GM19238 (cell line): ENCODE results near the gene MBD5.

Source experiments
- DNase-seq: peaks from one replicate; pipeline ENCODE4 v3.0.0; 2011; ENCODE audit warnings: low spot score; ENCODE audit not compliant: insufficient read length

The MBD5 gene

DNA sequence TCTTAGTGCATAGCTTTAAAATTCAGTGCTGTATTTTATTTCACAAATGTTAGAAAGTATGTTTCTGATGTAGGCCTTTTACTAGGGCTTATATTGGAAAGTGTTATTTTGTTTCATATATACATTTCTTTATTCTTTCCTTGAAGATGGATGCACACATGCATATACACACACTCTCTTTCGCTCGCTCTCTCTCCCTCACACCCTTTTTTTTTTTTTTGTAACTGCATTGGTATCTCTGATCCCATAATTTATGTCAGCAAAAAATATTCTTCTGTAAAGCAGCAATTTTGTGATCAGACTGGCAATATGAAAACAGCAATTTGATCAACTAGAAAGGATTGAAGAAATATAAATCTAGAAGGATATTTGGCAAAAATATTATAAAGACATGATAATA is 2.0 kb downstream of the MBD5 start:
- DNase-seq: no peak

DNA sequence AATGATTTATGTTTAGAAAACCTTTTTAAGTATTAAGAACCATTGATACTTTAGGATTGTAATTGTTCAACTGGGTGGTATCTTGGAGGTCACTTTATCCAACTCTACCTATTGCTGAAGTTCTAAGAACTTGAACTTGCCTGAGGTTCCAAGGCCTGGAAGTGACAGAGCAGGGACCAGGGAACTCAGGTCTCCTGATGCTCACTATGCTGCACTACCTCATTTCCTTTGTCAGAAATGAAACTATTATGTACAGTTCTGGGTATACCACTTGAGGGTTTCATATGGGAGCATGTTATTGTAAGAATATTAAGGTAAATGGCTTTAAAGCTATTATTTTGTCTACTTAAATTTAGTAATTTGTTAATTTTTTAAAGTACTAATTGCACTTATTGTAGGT is 3.0 kb downstream of the MBD5 start:
- DNase-seq: no peak

DNA sequence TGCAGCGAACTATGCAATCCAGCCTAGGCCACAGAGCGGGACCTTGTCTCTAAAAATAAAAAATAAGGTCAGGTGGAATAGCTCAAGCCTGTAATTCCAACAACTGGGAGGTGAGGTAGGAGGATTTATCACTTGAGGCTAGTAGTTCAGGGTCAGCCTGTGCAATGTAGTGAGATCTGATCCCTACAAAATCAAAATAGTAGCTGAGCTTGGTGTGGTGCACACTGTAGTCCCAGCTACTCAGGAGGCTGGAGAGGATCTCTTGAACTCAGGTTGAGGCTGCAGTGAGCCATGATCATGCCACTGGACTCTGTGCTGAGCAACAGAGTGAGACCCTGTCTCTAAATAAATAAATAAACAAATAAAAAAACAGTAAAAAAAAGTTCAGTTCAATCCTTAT is 5.7 kb downstream of the MBD5 start:
- DNase-seq: no peak

DNA sequence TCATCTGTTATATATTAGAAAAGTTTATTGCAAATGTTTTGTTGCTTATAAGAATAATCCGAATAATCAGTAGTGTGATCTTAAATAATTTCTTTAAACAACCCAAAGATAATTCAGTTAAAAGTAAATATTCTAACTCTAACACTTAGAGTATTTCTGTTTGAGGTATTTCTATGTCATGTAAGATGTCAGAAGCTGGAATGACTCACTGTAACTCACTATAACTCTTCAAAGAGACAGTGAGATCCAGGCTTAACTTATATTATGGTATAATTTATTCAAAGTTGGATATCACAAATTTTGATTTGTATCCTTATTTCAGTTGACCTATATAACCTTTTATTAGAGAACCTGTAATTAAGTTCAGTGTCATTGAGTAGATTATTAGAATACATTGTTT is 6.9 kb downstream of the MBD5 start:
- no peak for DNase-seq

DNA sequence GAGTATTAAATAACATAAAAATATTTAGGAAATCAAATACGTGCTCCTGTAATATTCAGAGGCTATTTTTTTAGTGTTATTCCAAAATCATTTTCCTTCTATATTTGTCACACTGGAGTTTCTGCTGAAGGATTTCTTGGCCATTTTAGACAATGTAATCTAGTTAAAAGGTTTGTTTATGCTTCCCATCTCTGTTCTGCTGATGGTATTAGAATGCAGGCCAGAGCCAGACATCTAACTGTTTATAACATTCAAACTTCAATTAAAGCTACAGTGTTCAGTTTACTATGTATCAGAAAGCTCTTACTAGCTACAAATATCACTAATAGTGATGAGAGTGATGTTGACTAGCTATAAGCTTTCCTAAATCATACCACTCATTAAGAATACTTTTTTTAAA is 7.9 kb downstream of the MBD5 start:
- DNase-seq: no peak

DNA sequence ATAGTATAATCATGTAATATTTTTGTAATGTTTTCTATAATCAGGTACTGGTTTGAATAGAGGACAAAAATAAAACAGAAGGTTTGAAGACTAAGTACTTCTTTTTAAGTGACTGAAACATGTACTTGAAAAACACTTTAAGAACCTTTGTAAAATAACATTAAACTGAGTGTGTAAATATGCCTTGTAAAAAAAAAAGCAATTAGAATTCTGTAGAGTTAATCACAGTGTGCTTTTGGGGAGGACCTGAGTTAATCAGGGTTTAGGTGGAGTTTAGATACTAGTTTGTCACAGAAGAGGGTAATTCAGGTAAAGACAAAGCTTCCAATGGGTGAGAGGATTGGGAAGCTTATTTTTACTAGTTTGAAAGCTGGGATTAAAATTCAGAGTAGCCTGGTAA is 10.3 kb downstream of the MBD5 start:
- DNase-seq: no peak

DNA sequence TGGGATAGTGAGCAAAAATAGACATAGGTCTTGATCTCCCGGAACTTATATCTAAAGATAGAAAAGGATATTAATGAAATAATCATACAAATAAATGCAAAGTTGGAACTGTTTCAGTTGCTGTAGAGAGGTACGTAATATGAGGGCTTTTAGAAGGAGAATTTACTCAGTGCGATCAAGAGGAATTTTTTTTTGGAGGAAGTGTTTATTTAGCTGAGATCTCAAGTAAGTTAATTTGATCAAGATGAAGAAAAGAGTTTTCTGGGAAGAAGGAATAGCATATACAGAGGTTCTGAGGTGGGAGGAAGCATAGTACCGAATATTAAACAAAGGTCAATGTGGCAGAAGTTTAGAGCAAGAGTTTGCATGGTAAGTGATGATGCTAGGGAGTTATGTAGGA is 11.3 kb downstream of the MBD5 start:
- DNase-seq: no peak

DNA sequence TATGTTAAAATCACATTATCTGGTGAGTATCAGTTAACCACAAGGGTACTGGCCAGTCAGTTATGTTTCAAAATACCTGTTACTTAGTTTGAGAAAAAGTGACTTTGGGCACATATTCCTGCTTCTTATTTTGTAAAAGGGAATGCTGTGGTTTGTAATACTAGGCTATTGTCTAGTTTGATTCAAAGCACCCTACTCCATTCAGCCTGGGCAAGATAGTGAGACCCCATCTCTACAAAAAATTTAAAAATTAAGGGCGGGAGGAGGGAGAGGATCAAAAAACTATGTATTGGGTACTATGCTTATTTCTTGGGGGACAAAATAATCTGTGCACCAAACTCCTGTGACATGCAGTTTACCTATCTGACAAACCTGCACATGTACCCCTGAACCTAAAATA is 18.9 kb downstream of the MBD5 start:
- no peak for DNase-seq

DNA sequence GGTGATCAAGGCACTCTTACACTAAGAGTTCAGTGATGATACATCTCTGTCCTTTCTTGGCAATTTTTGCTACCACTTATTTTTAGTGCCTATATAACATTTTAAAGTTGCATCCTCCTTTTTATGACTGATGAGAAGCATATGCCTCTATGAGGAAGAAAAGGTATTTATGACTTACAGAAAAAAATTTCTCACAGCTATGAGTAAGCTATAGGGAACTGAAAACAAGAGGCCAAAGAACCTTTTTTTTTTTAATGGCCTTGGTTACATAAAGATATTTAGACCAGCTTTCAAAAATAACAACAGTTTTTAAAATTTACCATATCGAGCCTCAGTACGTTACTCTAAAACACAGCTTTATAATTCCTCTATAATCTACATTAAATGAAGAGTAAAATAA is 21.3 kb downstream of the MBD5 start:
- DNase-seq: no peak

DNA sequence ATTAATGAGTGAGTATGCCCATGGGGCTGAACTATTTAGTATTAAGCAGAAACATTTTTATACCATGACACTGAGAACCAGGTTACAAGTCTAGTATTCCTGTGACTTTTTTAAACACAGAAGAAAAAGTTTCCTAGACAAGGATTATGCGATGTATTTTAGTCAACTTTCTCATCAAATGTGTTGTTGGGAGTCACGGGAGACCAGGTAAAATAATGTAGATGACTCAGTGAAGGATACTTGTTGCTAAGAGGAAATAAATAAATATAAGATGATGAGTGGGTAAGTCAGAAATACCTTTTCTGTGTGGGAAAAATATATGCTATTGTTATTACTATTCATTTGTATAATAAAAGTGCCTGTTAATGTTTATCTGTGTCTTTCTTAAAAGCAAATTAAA is 23.4 kb downstream of the MBD5 start:
- DNase-seq: no peak

DNA sequence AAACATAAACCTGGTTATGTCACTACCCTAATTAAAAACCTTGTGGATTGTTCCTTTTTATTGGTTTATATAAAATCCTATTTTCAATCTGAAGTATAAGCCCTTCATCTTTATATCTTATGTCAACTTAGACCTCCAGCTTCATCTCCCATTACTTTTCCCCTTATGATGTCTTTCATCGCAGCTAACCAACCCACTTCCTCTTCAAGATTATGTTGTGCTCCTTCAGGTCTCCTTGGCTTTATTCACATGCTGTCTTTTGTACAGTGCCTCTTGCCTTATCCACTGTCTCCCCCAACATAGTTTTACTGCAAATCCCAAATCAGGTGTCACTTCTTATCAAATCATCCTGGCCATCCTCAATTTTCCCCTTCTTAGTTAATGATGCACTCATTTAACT is 25.9 kb downstream of the MBD5 start:
- DNase-seq: no peak

DNA sequence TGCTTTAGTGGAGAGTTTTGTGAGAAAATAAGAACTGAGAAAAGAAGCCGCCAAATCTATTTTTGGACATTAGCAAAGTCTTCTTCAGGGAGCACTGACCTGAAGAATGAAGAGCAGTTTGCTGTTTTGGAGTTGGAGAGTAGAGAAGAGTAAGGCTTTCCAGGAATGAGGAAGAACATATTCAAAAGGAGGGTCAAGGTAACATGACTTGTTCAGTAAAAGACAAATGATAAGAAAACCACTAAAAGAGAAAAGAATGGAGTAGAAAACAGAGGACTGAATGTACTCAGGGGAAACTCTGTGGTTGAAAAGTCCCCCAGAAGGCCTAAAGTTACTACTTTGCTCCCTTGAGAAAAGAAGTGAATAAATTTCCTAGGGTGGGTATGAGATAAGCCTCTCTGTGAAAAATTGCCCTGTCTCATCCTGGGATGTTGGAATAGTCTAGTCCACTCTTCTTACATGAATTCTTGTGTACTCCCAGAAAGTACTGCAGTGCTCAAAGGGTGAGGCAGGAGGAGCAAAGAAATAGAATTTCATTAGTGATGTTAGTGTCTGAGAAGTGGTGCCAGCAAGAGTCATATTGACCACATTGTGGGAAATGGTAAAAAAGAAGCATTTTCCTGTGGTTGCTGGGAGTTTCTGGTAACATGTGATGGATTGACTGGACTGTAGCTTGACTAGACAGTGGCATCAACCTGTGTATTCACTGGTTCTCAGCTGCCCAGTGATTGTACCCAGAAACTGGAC is 27.8 kb downstream of the MBD5 start:
- DNase-seq: no peak

DNA sequence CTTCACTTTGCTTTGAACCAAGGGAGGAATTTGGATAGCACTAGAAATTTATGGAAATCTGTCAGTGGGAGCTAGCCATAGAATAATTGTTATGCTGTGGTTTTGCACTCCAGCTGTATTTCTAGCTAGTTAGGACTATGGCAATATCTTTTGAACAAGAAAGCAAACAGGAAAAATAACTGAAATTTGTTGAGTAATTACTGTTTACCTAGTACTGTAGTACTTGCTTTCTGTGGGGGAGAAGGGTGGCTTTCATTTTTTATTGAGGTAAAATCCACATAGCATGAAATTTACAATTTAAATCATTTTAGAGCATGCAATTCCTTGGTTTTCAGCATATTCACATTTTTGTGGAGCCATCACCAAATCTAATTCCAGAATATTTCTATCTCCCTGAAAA is 28.4 kb downstream of the MBD5 start:
- no peak for DNase-seq

DNA sequence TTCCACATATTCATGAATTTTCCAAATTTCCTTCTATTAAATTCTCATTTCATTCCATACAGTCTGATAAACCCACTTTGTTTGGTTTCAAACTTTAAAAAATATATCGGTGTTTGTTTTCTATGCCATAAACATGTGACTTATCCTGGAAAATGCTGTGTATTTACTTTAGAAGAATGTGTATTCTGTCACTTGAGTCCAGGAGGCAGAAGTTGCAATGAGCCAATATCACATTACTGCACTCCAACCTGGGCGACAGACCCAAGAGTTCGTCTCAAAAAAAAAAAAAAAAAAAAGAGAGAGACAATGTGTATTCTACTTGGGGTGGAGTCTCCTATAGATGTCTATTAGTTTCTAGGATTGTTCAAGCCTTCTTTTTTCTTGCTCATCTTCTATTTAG is 31.8 kb downstream of the MBD5 start:
- no peak for DNase-seq

DNA sequence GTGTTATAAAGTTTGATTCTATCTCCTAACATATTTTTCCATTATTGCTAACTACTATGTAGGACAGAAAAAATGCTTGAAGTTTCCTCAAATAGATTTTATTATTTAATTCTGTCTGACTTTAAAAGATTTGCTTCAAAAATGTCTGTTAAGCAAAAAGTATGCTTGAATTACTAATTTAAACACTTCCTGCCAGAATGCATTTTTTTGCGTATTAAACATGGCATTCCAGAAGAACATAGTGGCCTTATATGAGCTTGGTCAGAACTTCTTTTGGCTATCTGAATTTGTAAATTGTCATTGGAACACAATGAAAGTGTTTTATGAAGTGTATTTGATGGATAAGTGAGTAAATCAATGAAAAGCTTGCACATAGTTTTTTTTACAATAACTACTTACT is 37.8 kb downstream of the MBD5 start:
- DNase-seq: no peak

DNA sequence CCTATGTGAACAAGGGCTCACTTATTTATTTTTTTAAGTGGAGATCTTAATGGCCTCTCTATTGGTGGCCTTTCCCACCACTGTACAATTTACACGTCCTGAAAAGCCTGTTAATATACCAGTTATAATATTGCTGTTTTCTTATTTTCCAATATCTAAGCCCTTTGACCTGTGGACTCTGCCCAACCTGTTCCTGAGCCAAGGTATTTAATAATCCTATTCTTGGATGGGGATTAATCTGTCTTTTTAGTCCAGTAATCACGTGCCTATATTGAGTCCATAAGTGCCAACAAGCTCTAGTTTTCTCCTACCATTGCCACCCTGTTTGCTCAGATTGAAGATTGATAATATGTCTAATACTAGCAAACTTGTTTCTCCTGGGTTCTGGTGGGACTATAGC is 42.7 kb downstream of the MBD5 start:
- DNase-seq: no peak

DNA sequence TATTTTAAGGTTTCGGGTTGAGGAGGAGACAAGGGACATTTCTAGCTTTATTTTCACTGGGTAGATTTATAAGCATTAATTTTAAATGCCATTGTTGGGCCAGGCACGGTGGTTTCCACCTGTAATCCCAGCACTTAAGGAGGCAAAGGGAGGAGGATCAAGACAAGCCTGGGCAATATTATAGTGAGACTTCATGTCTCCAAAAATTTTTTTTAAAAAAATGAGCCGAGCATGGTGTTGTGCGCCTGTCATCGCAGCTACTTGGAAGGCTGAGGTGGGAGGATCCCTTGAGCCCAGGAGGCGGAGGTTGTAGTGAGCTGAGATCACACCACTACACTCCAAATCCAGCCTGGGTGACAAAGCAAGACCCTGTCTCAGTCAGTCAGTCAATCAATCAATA is 45.0 kb downstream of the MBD5 start:
- no peak for DNase-seq

DNA sequence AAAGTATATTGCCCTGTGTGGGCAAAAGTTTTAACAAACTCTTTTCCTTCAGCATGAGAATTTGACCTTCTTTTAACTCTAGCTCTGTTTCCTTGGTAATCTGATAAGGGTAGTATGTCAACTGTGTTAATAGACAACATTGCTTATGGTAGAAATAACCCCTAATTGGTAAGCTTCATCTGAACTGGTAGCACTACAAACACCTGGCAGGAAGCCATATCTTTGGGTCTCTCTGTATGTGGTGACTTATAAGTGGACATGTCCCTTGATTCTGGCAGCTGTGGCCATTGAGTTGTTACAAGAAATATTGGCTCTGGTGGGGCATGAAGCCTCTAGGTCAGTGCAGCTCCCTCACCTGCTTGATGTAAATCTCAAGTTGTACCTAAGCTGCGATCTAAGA is 46.9 kb downstream of the MBD5 start:
- DNase-seq: no peak

DNA sequence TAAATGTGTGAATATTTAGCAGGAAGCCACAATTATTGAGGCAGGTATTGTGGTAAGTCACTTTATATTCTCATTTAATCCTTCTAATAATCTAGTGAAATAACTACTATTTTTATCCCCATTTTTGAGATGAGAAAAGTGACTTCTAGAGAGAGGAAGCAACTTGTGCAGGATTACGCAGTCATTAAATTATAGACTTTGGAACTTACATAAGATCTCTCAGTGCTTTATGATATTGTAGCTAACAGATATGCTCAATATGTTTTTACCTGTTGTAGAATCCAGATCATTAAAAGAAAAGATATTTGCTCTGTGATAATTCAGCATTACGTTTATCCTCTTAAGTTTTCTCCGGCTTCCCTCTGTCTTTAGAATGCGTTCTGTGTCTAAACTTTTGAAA is 50.5 kb downstream of the MBD5 start:
- DNase-seq: no peak

DNA sequence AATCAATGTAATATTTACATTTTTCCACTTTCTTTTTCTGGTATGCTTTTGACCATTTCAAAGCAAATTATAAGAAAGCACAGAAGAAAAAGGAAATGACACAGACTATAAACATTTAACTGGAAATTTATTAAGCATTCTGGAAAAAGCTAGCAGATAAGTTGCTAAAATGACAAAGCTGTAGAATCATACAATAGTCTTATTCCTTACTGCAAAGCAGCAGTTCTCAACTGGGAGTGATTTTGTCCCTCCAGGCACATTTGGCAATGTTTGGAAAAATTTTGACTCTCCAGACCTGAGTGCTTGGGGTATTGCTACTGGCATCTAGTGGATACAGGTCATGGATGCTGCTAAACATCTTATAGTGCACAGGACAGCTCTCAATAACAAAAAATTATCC is 75.1 kb downstream of the MBD5 start:
- no peak for DNase-seq

DNA sequence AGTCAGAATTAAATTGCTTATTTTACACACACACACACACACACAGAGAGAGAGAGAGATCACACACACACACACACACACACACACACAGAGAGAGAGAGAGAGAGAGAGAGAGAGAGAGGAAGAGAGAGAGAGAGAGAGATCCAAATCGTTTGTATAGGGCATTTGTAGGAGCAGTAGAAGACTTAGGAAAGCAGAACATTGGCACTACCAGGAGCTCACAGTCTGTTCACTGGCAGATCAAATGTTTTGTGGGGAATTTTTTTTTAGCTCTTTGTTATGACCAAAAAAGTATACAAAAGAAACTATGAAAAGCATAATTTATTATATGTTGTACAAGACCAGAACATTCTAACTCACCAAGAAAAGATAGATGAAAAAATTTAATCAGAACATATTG is 81.8 kb downstream of the MBD5 start:
- DNase-seq: no peak

DNA sequence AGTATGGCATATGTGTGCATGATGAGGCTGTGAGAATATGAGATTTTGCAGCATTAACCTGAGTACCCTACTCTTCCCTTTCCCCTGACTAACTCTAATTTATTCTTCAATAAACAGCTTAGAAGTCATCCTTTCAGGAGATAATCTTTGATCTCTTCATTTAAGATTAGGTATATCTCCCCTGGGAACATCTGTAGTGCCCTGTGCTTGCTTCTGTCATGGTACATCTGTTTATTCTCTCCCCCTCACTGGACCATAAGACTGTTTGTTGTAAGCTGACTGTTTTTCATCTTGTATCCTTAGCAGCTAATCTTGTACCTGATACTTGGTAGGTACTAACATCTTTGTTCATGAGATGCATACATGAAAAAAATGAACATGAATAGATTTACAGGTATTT is 83.1 kb downstream of the MBD5 start:
- DNase-seq: no peak

DNA sequence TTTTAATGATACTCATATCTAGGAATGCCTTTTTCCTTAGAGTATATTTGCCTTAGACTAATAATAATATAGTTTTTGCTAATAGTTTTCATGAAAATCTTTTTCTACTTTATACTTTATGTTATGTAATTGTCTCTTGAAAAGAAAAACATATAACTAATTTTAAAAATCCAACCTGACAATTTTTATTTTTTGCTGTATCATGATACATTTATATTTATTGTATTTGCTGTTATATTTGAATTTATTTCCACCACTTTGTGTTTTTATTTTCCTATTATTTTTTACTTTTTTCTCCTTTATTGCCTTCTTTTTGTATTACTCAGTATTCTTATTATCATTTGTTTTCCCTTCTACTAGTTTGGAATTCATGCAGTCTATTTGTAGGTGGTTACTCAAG is 85.4 kb downstream of the MBD5 start:
- no peak for DNase-seq

DNA sequence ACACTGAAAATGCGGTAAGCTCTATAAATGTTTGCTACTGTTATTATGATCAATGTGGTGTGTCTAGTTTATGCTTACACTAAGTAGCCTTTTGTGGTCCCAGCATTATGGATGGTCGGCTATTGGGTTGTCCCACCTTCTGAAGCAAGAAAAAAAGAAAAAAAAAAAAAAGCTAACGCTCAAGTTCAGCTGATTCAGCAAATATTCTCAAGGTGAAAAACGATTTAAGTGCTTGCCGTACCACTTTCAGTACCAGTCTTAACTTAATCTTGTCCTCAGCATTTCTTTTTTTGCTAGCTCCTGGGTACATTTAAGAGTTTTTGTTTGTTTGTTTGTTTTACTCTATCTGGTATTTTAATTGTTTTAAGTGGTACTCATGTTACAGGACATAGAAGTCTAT is 87.5 kb downstream of the MBD5 start:
- no peak for DNase-seq
